Natural killer cell (primary cell): Measurements from ENCODE around the gene TNS2. TPM values are rescaled to one million over a fixed set of nuclear protein-coding genes. Genes with fewer than 3 reads are reported as not detected.
A peak's percentile ranks its signal among the peaks of the same experiment; 100 is the strongest.

Experiments
- ATAC-seq, 3 donors: fragments of 150-1000 bp in 2 of 3; fragments of 200-7000 bp in 1 of 3; cut with Tn5 transposase; 1 replicate in 1 of 3; 2 replicates in 2 of 3; pipeline ENCODE4 v1.10.0; 2021; ENCODE audit warnings: mild to moderate bottlenecking in 2 of 3, moderate library complexity in 2 of 3
- DNase-seq, 2 donors: peaks; one replicate each; pipeline versions ENCODE4 v3.0.0 to v3.0.0-alpha.2; 2013 to 2021; ENCODE audit warnings: mixed read lengths in 1 of 2
- H3K27ac ChIP-seq: one replicate; pipeline ENCODE4 v1.5.1; 2013; ENCODE audit warnings: mild to moderate bottlenecking, low read length
- H3K27me3 ChIP-seq: one replicate; pipeline ENCODE4 v1.6.1; 2013; ENCODE audit warnings: low read length; ENCODE audit not compliant: control insufficient read depth, insufficient read depth
- H3K36me3 ChIP-seq: one replicate; pipeline ENCODE4 v1.6.1; 2013; ENCODE audit warnings: low read length; ENCODE audit not compliant: control insufficient read depth, insufficient read depth
- H3K4me1 ChIP-seq: one replicate; pipeline ENCODE4 v1.6.1; 2013; ENCODE audit warnings: low read length; ENCODE audit not compliant: control insufficient read depth, insufficient read depth
- H3K4me3 ChIP-seq: one replicate; pipeline ENCODE4 v1.5.1; 2013; ENCODE audit warnings: low read length
- H3K9me3 ChIP-seq: one replicate; pipeline ENCODE4 v1.6.1; 2013; ENCODE audit warnings: low read length; ENCODE audit not compliant: control insufficient read depth, insufficient read depth
- H3K27ac Mint-ChIP-seq, 2 donors: one replicate each; pipeline ENCODE4 v1.8.0; 2022; ENCODE audit warnings: mild to moderate bottlenecking in 2 of 2, mixed read lengths in 2 of 2, moderate library complexity in 1 of 2
- H3K27me3 Mint-ChIP-seq, 2 donors: one replicate each; pipeline ENCODE4 v1.8.0; 2022; ENCODE audit warnings: low read depth in 2 of 2, mixed read lengths in 2 of 2
- H3K36me3 Mint-ChIP-seq: one replicate; pipeline ENCODE4 v1.8.0; 2022; ENCODE audit warnings: mixed read lengths
- H3K4me1 Mint-ChIP-seq, 2 donors: one replicate each; pipeline ENCODE4 v1.8.0; 2022; ENCODE audit warnings: mixed read lengths in 2 of 2
- H3K4me3 Mint-ChIP-seq: one replicate; pipeline ENCODE4 v1.8.0; 2022; ENCODE audit warnings: mild to moderate bottlenecking, moderate library complexity, mixed read lengths
- H3K9me3 Mint-ChIP-seq, 2 donors: one replicate each; pipeline ENCODE4 v1.8.0; 2022; ENCODE audit warnings: mixed read lengths in 2 of 2
- WGBS: methylation state at CpG from one replicate; pipeline ENCODE4 v1.1.7; 2013; ENCODE audit warnings: missing lambda C conversion rate; ENCODE audit not compliant: insufficient coverage; 5-methylcytosine and 5-hydroxymethylcytosine counted together
- intact Hi-C: fragments of 100-400 bp; cut with micrococcal nuclease; formaldehyde crosslinking; loops from one replicate; pipeline ENCODE4 v1.14.2; 2022
- total RNA-seq, 4 donors: library from RNA; stranded (reverse); fragments of 120-200 nt in 1 of 4; gene quantifications; one replicate each; pipeline versions ENCODE4 v1.2.3 to v1.2.4, GENCODE V29; 2013 to 2022
- TF ChIP-seq, protein P1 (sequence below): fragments of 200-600 bp; IDR thresholded peaks from one replicate; pipeline ENCODE4 v1.8.0; 2022; ENCODE audit warnings: antibody characterized with exemption

The TNS2 gene
- total RNA-seq, 3 donors from 2014 or later (not counting 1 experiment from before 2014, with no cell fraction given) = 0.95 to 1.8 (median 1.0) TPM

DNA sequence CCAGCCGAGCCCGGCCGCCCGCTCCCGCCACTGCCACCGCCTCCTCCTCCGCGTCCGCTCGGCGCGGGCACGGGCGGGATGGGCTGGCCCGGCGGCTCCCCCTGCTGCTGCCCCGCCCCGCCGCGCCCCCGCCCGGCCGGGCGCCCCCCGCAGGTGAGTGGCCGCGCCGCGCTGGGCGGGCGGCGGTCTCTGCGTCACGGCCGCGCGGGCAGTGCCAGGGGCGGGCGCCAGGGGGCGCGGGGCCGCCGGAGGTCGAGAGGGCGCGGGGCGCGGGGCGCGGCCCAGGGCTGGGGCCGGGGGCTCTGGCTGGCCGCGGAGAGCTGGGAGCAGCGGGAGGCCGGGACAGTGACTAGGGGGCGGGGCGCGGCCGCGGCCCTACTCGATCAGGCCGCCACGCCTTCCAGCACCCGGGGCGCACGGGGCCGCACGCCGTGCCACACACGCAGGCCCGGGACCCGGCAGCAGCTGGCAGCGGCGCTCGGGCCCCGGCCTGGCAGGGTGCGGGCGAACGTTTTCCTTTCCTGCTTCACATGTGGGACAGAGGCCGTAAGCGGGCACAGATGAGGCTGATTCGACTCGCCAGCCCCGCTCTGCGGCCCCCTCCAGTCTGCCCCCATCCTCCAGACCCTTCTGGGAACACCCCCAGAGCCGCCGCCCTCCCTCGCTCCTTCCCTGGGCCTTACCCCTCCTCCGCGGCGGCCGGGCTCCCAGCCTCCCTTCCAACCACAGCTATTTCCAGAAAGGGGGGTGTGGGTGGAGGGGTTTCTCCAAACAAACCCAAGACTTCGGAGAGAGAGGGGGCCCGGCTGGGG, 2.4 kb upstream of the TNS2 start:
- H3K9me3 Mint-ChIP-seq = no peaks in the 10 kb centered on the region
- Histone ChIP-seq H3K9me3 (no peaks in the 10 kb centered on the region), H3K27ac (peak overlapping the region; percentile 66), H3K4me1 (peaks cover 18% of the 10 kb centered on the region), H3K4me3 (peak overlapping the region; percentile 83), H3K36me3 (no peaks in the 10 kb centered on the region), H3K27me3 (no peaks in the 10 kb centered on the region)
- WGBS = 2% methylated on average over 90 of the region's 94 CpGs
- peak; percentile 85 to 91 (median 88) for ATAC-seq
- H3K36me3 Mint-ChIP-seq = no peaks in the 10 kb centered on the region
- intact Hi-C loops = loop anchor here (5.0 kb wide), 1 partner anchor 40 kb away; the partner anchor contains the start of gene EIF4B
- H3K27me3 Mint-ChIP-seq = peaks cover 0 to 4% of the 10 kb centered on the region in 2 donors
- H3K4me3 Mint-ChIP-seq = peak overlapping the region; percentile 74
- TF ChIP-seq, protein P1, sequence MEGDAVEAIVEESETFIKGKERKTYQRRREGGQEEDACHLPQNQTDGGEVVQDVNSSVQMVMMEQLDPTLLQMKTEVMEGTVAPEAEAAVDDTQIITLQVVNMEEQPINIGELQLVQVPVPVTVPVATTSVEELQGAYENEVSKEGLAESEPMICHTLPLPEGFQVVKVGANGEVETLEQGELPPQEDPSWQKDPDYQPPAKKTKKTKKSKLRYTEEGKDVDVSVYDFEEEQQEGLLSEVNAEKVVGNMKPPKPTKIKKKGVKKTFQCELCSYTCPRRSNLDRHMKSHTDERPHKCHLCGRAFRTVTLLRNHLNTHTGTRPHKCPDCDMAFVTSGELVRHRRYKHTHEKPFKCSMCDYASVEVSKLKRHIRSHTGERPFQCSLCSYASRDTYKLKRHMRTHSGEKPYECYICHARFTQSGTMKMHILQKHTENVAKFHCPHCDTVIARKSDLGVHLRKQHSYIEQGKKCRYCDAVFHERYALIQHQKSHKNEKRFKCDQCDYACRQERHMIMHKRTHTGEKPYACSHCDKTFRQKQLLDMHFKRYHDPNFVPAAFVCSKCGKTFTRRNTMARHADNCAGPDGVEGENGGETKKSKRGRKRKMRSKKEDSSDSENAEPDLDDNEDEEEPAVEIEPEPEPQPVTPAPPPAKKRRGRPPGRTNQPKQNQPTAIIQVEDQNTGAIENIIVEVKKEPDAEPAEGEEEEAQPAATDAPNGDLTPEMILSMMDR = peak; percentile 36
- peaks cover 9 to 17% of the 10 kb centered on the region in 2 donors for H3K4me1 Mint-ChIP-seq
- H3K27ac Mint-ChIP-seq = peak overlapping the region in 1 of 2 donors; percentile 86
- peak; percentile 76 to 87 for DNase-seq

DNA sequence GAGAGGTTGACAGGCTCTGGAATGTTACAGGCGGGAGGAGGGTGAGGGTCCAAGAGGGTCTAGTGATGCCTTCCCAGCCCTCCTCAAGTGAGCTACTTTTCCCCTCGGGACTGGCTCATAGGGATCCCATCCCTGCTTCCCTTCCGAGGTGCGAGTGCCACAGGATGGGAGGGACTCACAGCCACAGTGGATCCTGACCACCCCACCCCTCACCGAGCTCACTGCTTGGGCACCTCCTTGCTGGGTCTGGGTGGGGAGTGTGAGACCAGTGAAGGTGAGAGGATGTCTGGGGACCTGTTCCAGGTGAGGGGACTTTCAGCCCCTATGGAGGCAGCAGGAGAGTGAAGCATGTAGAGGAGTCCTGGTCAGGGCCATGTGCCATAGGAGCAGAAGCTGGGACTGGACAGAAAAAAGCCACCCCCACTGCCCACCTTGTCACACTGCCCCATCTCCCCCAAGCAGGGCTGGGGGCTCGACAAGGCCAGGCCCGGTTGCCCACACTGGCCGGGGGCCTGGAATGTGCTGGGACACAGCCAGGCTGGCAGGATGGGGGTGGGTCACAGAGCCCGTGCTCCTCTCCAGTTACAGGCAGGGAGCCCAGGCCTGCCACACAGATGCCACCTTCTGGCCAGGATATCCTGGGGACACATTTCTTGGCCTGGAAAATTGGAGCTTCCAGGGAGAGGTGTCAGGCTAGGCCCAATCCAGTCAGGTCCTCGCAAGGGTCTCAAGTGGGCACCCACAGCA, 1.7 kb upstream of the TNS2 start:
- H3K27ac Mint-ChIP-seq = peak overlapping the region in 1 of 2 donors; percentile 70
- ATAC-seq = no peak
- peaks cover 9 to 17% of the 10 kb centered on the region in 2 donors for H3K4me1 Mint-ChIP-seq
- 94% methylated on average over 10 of the region's 10 CpGs for WGBS
- H3K4me1 ChIP-seq = peaks cover 18% of the 10 kb centered on the region
- H3K36me3 Mint-ChIP-seq = no peaks in the 10 kb centered on the region
- H3K9me3 Mint-ChIP-seq = no peaks in the 10 kb centered on the region
- H3K27me3 ChIP-seq = no peaks in the 10 kb centered on the region
- H3K27me3 Mint-ChIP-seq = peaks cover 0 to 4% of the 10 kb centered on the region in 2 donors
- no peaks in the 10 kb centered on the region for H3K36me3 ChIP-seq
- no peaks in the 10 kb centered on the region for H3K9me3 ChIP-seq
- TF ChIP-seq, protein P1 = no peak
- no peak for DNase-seq
- peak overlapping the region; percentile 74 for H3K4me3 Mint-ChIP-seq
- H3K4me3 ChIP-seq = peak overlapping the region; percentile 28
- H3K27ac ChIP-seq = peak overlapping the region; percentile 66
- intact Hi-C loops = loop anchor here (5.0 kb wide), 1 partner anchor 41 kb away; the partner anchor contains the start of gene EIF4B

DNA sequence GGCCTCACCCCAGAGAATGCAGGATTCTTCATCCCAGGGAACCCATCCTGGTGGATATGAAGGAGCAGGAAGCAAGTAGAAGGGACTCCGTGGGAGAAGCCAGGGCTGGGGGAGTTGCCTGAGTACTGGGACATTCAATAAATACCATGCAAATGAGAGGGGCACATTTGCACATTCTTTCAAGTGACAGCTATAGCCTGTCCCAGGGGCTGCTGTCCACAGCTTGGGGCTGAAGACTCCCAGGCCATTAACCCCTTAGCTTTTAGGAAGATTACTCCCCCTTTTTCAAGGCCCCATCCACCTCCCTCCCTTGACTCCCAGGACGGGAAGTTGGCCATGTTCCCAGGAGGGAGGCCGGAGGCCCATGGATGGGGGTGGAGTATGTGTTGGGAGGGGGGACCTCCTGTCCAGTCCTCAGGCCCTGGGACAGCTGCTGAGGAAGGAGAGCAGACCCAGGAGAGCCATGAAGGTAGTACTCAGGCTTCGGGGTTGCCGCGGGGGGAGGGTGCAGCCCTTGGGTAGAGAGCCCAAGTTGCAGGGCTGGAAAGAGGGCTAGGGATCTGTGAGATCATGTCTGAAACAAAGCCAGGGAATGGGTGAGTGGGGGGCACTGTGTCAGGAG, 974 bp upstream of the TNS2 start:
- H3K36me3 ChIP-seq = no peaks in the 10 kb centered on the region
- TF ChIP-seq, protein P1 = no peak
- no peak overlapping the region for H3K27ac Mint-ChIP-seq
- DNase-seq = no peak
- intact Hi-C loops = loop anchor here (5.0 kb wide), 1 partner anchor 42 kb away; the partner anchor contains the start of gene EIF4B
- ATAC-seq = no peak
- peak overlapping the region; percentile 4 for H3K4me3 Mint-ChIP-seq
- H3K4me1 Mint-ChIP-seq = peaks cover 12 to 22% of the 10 kb centered on the region in 2 donors
- no peaks in the 10 kb centered on the region for H3K36me3 Mint-ChIP-seq
- peaks cover 0 to 4% of the 10 kb centered on the region in 2 donors for H3K27me3 Mint-ChIP-seq
- H3K4me3 ChIP-seq = no peak overlapping the region
- peaks cover 25% of the 10 kb centered on the region for H3K4me1 ChIP-seq
- H3K9me3 ChIP-seq = no peaks in the 10 kb centered on the region
- H3K27me3 ChIP-seq = no peaks in the 10 kb centered on the region
- WGBS = 91% methylated on average over 5 of the region's 6 CpGs
- no peaks in the 10 kb centered on the region for H3K9me3 Mint-ChIP-seq
- H3K27ac ChIP-seq = no peak overlapping the region
